Glomerular endothelial cell (primary cell): ENCODE measurements around the gene CD28. TPM values are rescaled to one million over a fixed set of nuclear protein-coding genes. Genes with fewer than 3 reads are reported as not detected.
A peak's percentile ranks its signal among the peaks of the same experiment; 100 is the strongest.

ENCODE experiments used
- DNase-seq: peaks from one replicate; pipeline ENCODE4 v3.0.0-alpha.2; 2011; ENCODE audit warnings: low read depth, low spot score; ENCODE audit errors: extremely low read depth
- total RNA-seq: library from RNA; depleted of rRNA; stranded (reverse); fragments of >200 nt; gene quantifications from 2 replicates; pipeline ENCODE4 v1.2.3, GENCODE V29; 2015

Gene CD28
- total RNA-seq, 1 donor from 2014 or later, result 0.12 TPM

- DNase-seq, result no peak
These were observed 5.0 kb downstream of the CD28 start for GRCh38 chr2:203711399-203711798.

GRCh38 chr2:203713381-203713780 is 6.9 kb downstream of the CD28 start:
- DNase-seq, result no peak

GRCh38 chr2:203714112-203714511 is 7.7 kb downstream of the CD28 start:
- DNase-seq, result no peak

- no peak for DNase-seq
These were observed 9.3 kb downstream of the CD28 start for GRCh38 chr2:203715744-203716143.

- peak; percentile 76 for DNase-seq
These were observed 11.6 kb downstream of the CD28 start for GRCh38 chr2:203718087-203718486.

- DNase-seq, result no peak
These were observed 13.3 kb downstream of the CD28 start for GRCh38 chr2:203719456-203720410.

GRCh38 chr2:203720915-203721672 is 14.7 kb downstream of the CD28 start:
- DNase-seq, result no peak

- no peak for DNase-seq
These were observed 15.4 kb downstream of the CD28 start for GRCh38 chr2:203721781-203722300.

GRCh38 chr2:203722411-203722810 is 16.0 kb downstream of the CD28 start:
- DNase-seq, result no peak

- no peak for DNase-seq
These were observed 21.9 kb downstream of the CD28 start for GRCh38 chr2:203728321-203728720.

GRCh38 chr2:203730076-203730729 is 23.8 kb downstream of the CD28 start:
- no peak for DNase-seq

GRCh38 chr2:203730883-203731282 is 24.4 kb downstream of the CD28 start:
- DNase-seq, result no peak

GRCh38 chr2:203732092-203732952 is 25.9 kb downstream of the CD28 start:
- DNase-seq, result no peak

GRCh38 chr2:203732953-203733510 is 26.6 kb downstream of the CD28 start:
- DNase-seq, result no peak

GRCh38 chr2:203733684-203734083 is 27.2 kb downstream of the CD28 start:
- DNase-seq, result no peak

- no peak for DNase-seq
These were observed 28.0 kb downstream of the CD28 start for GRCh38 chr2:203734276-203734983.

GRCh38 chr2:203737360-203737759 is 30.9 kb downstream of the CD28 start:
- DNase-seq, result no peak

GRCh38 chr2:203739351-203739750 is 32.9 kb downstream of the CD28 start:
- DNase-seq, result no peak

- no peak for DNase-seq
These were observed 34.4 kb downstream of the CD28 start for GRCh38 chr2:203740871-203741281.
